ENCODE results near the gene GFOD1.
A peak's percentile ranks its signal among the peaks of the same experiment; 100 is the strongest.
"Not testable (repeated sequence)": the region's sequence is repeated elsewhere in the genome, so short reads cannot be mapped to it uniquely, and the experiment has no call there.

GFOD1 gene

DNA sequence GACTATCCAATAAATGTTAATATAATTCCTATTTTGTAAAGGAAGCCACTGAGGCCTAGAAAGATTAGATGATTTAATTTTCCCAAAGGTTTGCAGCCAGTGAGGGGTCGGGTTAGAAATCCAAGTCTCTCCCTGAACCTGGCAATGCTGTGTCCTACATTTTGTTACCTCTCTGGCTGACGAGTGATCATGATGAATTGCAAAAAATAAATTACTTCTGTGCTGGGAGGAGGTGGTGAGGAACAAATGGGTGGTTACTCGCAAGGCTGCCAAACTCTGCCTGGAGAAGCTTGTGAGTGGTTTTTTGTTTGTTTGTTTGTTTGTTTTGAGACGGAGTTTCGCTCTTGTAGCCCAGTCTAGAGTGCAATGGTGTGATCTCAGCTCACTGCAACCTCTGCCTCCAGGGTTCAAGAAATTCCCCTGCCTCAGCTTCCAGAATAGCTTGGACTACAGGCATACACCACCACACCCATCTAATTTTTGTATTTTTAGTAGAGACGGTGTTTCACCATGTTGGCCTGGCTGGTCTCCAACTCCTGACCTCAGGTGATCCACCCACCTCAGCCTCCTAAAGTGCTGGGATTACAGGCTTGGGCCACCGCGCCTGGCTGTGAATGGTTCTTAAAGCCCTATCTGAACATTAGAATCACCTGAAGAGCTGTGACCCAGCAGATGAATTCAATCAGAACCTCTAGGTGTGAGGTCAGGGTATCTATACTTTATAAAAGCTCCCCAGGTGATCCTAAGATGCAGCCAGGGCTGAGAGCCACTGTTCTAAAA is 138.9 kb downstream of the GFOD1 start:
- DNase-seq: no peak

DNA sequence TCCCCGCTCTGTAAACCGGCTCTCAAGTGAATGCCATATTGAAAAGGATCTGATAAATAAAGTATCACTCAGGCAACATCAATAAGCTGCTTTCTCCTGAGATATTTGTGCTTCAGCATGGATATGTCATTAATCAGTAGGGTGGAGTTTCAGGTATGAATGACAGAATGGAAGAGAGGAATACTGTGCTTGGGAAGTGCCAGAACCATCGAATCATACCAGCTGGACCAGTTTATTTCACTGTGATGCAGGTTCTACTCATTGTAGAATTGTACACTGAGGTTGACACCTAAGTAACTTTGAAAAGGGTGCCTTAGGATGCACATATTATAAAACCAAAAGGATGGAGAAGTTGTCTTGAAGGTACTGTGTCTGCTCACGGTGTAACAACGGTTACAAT is 141.2 kb downstream of the GFOD1 start:
- DNase-seq: no peak

DNA sequence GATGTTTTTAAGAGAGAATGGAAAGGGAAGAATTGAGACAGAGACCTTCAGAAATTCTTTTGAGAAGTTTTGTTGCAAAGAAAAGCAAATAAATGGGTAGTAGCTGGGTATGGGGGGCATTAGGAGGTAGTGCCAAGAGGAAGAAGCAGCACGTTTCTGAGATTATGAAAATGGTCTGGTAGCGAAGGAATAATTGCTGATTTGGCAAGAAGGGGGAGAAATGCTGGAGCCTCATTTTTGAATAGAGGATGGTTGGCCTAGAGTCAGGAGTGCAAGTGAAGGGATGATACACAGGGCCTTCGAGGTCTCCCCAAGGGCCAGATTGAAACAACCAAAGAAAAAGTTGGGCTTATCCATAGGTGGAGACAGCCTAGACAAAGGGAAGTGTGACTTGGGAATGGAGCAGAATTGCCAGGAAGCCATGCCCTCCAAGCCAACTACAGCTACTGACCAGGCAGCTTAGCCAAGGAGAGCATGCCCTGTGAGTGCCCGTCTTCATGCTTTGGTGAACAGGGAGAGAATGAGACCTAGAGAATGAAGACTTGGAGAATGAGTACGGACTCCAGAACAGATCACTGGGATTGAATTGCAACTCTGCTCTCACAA is 144.9 kb downstream of the GFOD1 start:
- no peak for DNase-seq

DNA sequence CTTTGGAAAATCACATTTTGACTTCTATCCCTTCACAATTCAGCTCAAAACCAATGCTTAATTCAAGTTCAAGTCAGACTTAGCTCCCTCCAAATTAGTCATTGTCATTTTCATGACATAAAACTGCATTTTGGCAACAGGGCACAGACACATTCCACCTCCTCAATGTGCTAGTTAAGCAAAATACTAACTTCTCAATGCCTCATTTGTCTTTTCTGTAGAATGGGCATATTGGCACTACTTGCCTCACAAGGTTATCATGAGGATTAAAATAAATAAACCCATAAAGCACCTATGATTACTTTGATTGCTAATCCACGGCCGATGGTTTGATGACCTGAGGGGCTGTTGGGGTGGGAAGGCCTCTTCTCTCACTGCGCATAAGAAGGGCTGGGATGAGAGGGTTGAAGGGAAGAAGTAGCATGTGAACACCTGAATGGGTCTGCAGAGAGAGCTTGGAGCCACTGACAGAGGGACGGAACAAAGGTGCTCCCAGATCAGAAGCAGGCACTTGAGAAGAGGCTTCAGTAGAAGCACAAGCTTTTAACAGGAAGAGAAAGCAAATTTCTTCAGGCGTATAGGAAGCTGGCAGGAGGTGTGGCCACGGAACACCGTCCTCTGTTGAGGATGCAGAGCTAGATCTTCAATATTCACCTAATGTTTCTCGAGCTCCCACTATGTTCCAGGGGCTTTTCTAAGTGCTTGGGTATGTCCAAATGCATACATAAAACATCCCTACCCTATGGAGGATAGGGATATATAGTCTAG is 147.4 kb downstream of the GFOD1 start:
- DNase-seq: no peak

DNA sequence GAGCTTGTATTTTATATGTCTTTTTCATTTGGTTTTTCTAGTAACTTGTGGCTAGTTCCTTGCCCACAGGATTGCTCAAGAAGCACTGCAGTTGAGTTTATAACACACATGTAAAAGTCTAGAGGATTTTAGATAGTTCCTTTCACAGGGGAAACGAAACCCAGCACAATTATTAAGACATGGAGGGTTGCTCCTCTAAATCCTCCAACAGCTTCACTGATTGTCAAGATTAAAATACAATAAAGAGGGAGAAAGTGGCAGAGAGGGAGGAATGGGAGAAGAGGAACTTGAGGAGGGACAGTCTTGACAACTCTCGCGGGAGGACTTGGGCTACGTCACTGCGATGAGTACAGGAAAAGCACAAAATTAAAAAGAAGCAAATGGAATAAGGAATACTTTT is 149.4 kb downstream of the GFOD1 start:
- no peak for DNase-seq

DNA sequence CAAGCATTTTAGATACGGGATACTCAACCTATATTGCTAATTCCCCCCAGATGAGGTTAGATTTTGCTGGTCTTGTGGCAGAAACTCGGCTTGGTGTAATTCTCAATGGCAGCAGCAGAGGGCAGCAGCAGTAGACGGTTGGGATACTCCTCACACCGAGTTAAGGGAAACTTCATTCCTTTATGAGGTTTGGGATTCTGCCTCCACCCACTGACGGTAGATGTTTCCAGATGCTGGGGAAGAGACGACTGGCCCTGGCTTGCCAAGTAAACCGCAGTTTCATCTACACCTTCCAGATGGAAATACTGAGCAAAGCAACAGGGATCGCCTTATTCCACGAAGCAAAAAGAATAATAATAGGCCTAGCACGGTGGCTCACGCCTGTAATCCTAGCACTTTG is 150.8 kb downstream of the GFOD1 start:
- DNase-seq: peak; percentile 78

DNA sequence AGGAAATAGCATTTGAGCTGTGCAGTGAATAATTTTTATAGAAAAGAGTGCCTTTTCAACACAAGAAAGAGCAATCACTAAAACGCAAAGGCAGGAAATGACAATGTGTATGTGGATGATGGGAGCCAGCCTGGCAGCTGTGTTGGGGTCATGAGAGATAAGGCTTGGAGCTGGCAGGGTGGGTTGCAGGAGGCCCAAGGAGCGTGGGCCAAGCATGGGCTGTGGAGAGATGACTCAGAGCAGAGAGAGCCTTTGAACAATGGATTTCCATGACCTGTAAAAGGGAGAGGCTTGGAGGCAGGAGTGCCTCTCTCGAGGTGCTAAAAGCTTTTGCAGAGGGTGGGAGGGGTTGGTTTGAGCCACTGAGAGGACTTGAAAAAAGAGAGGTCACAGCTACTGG is 152.4 kb downstream of the GFOD1 start:
- no peak for DNase-seq

DNA sequence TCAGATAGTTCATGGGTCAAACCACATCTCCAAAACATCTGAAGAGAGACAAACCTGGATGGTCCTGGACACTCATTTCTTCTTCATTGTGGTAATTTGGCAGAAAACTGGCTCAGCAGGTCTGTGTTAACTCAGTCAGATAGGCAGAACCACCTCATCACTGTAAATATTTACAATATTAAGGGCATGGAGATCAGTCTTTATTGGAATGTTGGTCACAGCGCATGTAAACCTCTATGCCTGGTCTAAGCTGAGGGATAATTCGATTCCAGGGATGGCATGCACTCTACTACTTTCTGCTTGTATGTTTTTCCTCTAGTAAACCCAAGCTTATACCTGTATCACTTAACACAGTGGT is 155.1 kb downstream of the GFOD1 start:
- DNase-seq: no peak

DNA sequence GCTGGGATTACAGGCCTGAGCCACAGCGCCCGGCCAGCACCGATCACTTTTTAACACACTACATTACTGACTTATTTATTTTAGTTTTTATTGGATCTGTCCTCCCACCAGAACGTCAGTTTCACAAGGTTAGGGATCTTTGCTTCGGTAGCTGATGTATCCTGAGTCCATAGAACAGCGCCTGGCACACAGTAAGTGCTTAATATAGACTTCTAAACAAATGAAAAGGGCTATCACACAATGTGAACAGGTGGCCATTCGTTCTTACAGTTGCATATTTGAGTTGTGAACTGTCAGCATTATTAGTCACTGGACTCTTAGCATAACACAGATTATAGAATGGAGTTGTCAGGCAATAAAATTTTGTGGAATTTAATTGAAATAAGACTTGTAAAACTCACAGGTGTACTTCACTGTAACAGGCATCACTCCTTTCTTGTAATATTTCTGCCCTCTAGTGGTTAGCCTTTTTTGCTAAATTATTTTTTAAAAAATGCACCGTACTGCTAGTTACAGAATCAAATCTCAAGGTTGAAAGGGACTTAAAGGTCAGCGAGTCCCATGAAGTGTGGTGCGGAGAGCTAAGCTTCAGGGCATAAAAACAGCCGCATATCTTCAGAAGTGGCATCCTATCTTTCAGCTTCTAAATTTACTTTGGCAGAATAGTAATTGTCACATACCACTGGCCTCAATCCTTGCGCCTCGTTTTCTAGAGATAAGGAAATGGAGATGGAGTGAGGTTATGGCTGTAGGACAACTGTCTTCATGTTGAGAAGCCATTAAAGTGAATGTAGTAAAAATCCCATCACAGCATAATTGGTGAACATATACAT is 155.7 kb downstream of the GFOD1 start:
- no peak for DNase-seq

DNA sequence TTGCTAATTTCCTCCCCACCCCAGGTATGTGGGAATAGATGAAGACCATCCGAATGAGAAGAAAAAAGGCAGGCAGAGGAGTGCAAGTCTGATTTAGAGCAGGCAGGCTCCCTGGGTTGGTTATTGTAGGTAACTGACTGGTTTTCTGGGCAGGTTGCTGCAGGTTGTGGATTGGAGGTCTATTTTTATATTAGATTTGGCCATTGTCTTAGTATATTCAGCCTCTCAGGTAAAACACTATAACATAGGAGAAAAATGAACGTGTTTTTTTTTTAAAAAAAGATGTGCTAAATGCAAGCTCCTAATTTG is 158.6 kb downstream of the GFOD1 start:
- no peak for DNase-seq

DNA sequence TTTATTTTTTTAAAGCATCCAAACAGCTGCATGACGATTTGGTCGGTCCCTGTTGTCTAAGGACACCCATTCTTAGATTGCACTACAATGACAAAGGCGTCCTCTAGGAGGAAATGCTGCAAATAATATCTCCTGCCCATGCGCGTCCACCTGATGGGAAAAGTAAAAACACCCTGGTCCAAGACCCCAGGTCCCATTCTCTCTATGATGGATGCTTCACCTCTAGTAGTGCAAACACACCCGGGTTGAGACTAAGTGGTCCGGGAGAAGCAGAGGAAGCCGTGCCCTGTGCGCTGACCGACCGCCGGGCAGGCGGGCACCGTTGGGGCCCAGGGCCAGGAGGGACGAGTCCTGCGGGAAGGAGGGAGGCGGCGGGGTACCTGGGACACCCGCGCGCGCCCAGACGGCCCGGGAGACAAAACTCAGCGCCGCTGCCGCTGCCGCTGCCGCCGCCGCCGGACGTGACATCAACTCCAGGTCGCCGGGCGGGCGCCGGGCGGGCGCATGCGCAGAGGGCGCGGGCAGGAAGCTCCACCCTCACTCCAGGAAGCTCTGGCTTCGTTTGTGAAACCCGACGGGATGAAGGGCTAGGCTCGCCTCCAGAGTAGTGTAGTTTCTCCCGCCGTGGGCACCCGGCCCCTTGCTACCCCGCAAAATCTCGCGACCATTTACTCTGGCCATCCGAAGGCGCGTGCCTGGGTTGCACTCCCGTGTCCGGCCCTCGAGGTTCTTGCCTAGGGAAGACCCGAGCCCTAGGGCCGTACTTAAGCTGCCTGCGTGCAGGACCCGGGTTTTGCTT is 159.1 kb downstream of the GFOD1 start, which contains the start of gene TBC1D7:
Gene TBC1D7 (minus strand): TSS at position 462 of the 799 bp plus-strand sequence. CDS start 1,639 bp downstream, outside the sequence.
- DNase-seq: peak; percentile 81

DNA sequence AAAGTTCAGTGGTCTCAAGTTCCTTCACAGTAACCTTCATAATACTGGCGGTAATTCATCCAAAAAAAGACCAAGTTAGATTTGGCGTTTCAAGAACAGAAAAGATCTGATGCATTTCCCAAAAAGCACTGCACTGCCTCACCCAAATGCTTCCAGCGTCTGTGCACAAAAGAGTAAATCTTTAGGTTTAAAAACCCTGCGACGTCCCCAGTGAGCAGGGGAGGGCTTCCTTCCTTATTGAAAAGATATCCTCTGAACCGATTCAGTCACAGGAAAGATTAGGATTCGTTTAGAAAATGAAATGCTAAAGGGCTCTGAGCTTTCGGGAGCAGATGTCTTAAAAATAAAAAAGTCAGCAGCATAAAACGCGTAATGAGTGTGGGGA is 159.7 kb downstream of the GFOD1 start:
- no peak for DNase-seq

DNA sequence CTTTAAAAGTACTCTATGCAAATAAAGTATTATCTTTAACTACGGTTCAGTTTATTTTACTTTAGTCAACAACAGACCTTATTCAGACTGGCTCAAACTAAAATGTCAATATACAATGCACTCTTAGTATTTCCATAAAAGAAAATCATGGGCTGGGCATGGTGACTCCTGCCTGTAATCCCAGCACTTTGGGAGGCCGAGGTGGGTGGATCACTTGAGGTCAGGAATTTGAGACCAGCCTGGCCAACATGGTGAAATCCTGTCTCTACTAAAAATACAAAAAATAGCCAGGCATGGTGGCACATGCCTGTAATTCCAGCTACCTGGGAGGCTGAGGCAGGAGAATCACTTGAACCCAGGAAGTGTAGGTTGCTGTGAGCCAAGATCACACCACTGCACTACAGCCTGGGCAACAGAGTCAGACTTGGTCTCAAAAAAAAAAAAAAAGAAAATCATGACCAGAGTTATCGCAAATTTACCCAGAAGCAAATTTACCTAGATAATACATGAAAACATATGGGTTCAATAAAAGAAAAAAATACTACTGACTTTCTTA is 161.3 kb downstream of the GFOD1 start:
- DNase-seq: not testable (repeated sequence)

DNA sequence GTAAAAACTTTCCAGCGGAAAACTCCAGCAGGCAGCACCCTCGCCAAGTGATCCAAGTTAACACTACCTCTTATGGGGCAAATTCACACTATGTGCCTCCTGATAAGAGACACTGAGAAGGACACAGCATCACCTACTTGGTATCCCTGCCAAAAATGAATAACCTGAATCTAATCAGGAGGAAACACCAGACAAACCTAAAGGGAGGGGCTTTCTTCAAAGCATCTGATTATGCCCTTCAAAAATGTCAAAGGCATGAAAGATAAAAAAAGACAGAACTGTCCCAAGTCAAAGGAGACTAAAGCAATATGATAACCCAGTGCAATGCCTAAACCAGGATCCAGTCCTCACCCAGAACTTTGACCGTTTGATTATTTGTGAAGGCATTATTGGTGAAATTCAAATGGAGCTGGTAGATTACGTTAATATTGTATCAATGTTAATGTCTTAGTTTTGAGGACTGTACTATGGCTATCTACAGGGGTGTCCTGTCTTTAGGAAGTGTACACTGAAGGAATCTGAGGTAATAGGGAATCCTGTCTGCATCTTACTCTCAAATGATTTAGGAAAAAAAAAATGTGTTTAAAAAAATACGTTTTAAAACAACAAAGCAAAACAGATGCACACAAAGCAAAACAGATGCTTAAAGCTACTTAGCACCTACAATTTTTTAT is 167.4 kb downstream of the GFOD1 start:
- no peak for DNase-seq

DNA sequence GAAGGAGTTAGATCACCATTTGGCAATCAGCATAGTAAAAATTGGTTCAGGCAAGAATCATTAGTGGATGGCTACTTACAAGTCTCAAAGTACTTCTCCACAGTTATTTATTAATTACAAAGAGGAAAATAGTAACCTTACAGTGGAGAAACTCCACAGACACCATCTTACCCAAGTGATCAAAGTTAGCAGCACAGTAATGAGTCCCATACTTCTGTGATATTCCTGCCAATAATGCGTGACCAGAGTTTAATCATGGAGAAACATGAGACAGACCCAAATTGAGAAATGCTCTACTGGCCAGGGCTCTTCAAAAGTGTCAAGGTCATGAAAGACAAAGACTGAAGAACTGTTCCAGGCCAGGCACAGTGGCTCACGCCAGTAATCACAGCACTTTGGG is 168.6 kb downstream of the GFOD1 start:
- DNase-seq: no peak

DNA sequence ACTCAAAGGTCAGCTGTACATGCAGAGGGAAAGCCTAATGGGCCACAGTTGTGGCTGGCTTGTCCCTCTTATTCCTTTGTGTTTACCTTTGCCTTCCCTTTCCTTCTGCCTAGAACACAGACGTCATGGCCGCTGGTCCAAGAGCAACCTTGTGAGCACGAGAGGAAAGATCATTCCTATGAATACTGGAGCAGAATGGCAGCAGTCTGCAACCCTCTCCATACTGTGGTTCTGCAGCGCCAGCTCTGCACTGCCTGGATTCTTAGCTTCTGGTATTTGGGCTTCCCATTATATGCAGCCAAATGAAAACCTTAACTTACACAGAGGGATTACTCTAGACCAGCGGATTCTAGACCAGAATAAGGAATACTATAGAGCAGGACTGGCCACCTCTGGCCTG is 171.5 kb downstream of the GFOD1 start:
- no peak for DNase-seq

DNA sequence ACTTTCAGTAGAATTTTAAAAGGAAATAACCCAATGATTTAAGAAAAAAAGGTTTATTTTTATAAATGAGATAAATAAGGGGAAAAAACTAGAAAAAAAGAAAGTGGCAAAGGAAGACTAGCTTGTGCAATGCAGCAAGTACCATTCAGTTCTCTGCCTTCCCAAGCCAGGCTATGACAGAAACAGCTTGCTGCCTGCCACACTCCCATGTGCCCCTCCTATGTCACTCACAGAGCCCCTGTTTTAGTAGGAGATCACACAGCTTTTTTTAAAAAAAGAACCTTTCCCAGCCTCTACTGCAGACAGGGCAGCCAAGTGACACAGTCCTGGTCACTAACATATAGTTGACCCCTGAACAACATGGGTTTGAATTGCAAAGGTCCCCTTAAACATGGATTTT is 172.6 kb downstream of the GFOD1 start:
- DNase-seq: no peak

DNA sequence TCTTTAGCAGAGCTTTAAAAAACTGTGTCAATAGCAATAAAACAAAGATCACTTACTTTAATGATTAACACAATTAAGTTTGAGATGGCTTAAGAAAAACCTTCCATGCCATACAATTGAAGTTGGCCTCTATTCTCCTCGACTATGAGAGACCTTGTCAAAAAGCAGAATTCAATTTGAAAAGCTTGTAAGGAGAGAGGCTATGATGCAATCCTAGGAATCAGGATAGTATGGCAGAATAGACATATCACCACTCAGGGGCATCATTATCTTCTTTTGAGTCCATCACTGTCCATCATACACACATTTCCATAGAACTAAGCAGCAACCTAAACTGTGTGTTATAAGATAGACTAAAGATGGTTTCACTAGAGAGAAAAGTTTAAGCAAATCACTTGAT is 176.2 kb downstream of the GFOD1 start:
- DNase-seq: no peak

DNA sequence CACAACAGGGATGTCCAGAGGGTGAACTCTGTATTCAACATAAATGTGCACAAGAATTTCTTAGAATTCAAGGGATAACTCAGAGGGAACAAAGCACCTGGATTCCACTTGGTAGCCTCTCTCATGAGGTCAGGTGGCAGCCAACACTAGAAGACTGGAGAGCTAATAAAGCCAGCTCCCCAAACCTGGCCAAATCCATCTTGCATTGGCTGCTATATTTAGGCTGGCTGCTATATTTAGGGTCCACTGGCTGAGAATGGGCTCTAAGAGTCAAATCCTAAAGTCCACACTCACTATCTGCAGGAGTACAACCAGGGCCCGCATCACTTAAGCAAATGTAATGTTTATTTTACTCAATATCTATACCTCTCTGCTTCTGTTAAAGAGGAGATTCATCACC is 179.1 kb downstream of the GFOD1 start:
- no peak for DNase-seq

All from NCI-H1048 (cell line).